CD4-positive, alpha-beta T cell treated with Interleukin-4 for 1 hour (primary cell): ENCODE data around the gene LRRC72.
"Not testable (repeated sequence)": the region's sequence is repeated elsewhere in the genome, so short reads cannot be mapped to it uniquely, and the experiment has no call there.

Experiments used
- DNase-seq, 2 donors: peaks; one replicate each; pipeline ENCODE4 v3.0.0-alpha.2; 2020 to 2022

LRRC72 gene

DNA sequence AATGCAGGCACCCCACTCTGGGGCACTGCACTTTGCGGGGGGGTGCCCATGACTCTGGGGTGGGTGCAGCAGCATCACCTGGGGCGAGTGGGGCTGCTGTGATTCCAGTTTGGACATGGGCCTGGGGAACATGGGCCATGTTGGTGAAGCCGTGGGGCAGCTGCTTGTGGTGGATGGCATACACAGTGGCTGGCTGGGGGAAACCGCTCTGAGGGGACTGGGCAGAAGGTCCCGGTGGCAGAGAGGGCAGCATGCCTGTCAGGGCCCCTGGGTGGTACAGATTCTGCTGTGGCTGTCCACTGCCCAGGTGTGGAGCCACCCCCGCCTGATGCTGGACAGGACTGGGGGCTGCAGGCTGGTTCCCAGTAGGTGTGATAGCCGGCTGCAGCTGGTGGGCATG is 57.2 kb downstream of the LRRC72 start:
- DNase-seq, result no peak

DNA sequence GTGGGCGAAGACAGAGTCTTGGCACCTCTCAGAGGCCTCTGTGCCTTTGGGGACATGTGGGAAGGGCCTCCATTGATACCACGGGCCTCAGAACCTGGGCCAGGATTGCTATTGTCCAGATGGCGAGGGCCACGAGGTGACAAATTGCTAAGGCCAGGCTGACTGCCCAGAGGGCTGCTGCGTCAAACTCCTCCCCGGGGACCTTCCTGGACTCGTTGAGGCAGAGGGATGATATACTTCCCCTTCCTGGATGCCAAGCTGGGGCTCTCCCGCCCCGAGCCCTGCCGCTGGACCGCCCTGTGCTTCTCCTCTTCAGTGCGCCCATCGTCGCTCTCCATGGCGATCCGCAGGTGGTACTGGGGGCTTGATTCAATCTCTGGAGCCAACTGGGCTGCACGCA is 58.9 kb downstream of the LRRC72 start:
- DNase-seq, result no peak

DNA sequence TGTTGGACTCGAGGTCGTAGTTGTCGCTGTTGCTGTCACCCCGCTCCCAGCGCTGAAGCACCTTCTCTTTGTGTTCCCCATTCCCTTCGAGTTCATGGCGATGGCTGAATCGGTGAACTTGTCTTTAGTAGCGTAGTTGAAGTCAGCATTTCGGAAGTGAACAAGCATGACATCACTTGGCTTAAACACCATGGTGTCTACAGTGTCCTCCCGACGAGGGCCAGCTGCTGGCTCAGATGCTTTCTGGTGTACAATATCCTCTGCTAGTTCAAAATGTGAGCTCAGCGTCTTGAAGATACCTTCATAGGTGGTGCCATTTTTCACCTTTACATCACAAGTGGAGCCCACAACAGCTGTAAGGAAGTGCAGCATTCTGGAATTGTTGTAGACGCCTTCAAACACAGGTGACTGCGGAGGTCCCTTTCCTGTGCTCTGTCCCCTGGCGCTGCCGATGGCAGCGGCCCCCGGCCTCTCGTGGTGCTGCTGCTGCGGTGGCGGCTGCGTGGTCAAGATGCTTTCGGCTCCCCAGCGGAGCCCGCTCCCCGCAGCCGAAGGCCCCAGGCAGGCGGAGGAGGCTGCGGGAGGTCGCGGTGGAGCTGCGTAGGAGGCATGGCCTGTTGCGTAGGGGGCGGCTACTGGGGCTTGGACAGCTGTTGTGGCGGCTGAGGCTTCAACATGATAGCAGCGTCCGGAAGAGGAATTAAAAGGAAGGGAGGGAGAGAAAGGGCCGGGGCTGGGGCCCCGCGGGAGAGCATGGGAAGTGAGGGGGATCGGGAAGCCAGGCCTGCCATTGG is 59.7 kb downstream of the LRRC72 start:
- DNase-seq, result no peak

DNA sequence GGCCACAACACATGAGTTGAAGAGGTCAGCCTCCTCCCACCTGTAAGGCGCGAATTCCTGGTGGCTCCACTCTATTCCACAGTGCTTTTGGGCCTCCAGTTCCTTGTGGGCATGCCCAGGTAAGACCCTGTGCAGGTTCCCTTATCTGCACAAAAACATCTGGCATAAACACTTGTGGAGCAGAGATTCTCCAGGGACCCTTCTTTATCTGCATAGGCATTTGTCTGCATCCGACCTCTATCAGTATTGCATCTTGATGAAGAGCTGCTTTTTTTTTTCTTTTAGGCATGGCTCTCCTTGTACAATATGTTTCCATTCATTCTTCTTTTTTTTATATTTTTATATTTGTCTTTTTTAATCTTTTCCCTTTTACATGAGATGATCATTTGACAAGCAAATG is 60.5 kb downstream of the LRRC72 start:
- DNase-seq, result no peak

DNA sequence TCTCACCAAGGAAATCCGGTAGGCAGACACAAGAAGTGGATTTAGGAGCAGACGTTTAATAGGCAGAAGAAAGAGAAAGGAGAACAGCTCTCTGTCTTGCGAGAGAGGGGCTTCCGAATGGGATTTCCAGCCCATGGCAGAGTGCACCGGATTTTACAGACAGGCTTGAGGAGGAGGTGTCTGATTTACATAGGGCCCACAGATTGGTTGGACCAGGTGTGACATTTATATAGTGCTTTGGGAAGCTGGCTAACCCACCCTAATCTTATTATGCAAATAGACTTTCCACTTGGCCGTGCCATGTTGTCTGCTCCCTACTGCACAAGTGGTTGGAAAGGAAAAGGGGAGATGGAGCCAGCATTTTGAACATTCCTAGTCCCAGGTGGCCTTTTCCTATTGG is 61.2 kb downstream of the LRRC72 start:
- DNase-seq, result no peak

DNA sequence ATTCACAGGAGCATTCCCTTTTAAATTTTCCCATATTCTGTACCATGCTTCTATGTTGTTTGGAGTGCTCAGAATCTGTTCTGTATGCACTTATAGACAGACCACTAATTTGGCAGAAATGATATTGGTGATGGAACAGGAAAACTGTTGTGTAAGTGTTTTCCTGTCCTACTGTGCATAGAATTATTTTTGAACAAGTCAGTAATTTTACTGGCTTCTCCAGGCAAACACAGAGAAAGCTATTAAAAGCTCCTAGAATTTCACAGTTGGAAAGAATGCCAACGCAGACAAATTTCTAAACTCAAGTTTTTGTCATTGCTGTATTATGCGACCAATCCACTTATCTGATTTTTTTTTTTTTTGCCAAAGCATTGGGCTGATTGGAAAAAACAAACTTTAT is 63.3 kb downstream of the LRRC72 start:
- no peak for DNase-seq

DNA sequence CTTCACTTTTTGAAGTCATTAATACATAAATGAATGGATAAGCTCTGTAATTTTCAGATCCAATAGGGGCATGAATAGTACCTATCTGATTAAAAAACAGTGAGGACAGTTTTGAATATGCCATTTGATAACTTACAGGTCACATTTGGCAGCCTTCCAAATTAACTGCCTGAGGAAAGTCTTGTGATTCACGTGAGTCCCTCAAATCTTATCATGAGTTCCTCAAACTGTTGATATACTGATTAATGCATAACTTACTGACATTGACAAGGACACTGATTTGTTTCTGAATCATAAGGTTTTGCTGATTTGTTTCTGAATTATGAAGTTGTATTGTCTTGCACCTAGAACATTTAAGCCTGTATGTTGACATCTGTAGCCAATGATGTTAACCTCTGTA is 63.8 kb downstream of the LRRC72 start:
- DNase-seq, result no peak

DNA sequence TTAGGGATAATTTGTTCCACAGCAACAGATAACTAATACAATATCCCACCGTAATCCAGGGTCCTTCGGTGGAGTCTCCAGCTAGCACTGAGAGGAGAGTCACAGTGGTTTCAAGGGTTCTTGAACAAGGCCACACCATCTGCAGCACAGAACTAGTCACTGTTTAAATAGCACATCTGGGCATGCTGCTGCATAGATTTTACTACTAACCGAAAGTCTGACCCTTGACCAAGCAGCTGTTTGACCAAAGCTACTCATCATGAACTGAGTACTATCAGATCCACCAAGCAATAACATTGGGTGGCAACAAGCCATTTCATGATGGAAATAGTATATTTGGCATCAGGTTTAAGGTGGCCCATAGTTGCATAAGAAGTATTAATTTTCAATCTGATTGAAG is 65.8 kb downstream of the LRRC72 start:
- DNase-seq, result no peak

DNA sequence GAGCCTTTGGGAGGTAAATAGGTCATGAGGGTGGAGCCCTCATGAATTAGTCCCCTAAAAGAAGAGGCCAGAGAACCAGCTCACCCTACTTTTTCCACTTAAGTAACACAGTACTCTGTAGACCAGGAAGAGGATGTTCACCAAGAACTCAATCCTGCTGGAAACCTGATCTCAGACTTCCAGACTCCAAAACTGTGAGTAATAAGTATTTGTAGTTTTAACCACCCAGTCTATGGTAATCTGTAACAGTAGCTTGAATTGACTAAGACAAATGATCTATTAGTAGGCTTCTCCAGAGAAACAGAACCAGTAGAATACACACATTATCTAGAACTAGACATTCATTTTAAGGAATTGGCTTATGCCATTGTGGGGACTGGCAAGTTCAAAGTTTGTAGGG is 67.4 kb downstream of the LRRC72 start:
- DNase-seq, result no peak

DNA sequence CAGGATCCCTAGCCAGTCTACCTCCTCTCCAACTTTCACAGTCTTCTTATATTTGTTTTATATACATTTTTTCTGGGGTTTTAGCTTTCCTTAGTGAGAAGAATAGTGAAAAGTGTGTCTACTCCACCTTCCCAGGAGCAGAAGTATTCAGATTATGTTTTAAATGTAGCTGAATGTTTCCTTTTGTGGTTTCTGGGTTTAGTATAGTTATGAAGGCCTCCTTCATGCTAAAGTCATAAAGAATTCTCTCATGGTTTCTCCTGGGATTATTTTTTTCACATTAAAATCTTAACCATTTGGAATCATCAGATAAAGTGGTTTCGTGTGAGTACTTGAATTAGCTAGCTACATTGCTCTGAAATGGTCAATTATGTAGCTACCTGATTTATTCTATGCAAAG is 68.1 kb downstream of the LRRC72 start:
- no peak for DNase-seq

DNA sequence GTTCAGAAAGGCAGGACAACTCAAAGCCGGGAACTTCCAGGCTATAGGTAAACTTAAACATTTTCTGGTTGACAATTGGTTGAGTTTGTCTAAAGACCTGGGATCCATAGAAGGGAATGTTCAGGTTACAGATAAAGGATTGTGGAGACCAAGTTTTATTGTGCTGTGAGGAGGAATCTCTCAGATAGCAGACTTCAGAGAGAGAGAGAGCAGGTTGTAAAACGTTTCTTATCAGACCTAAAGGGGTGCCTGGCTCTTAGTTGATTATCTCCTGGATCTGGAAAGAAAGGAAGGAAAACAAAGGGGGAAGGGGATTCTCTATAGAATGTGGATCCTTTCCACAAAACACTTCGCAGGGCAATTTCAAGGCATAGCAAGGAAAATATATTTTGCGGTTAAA is 69.0 kb downstream of the LRRC72 start:
- DNase-seq, result not testable (repeated sequence)

DNA sequence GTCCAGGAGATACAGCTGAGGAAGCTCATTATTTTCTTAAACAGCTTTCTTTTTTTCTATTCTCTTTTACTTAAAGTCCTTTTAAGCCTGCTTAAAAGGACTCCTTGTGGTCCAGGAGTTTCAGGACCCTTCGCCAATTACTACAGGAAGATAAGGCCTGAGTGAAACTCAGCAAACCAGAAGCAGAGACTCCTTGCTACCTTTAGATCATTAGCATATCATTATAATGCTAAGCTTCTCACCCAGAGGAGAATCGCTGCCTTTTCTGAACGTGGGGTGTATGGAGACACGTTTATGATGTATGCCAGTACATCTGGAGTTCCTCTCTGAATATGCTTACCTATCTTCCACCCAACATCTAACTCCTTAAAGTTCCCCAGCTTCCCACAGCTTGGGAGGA is 71.4 kb downstream of the LRRC72 start:
- DNase-seq, result no peak

DNA sequence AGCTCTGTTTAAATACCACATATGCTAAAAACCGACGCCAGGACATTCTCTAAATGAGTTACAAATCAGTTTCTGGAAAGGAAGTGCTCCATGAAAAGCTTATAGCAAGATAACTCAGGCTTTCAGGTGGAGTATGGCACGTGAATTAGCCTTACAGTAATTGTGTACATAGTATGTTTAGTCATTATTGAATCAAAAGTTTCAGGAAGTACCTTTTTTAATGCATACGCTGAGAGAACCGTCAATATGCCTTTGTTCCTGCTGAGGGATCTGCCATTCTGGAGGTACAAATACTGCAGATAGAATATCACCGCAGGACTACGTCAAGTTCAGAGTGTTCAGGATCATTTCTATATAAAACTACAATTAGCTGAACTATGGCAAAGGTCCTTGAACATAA is 73.2 kb downstream of the LRRC72 start:
- DNase-seq, result no peak

DNA sequence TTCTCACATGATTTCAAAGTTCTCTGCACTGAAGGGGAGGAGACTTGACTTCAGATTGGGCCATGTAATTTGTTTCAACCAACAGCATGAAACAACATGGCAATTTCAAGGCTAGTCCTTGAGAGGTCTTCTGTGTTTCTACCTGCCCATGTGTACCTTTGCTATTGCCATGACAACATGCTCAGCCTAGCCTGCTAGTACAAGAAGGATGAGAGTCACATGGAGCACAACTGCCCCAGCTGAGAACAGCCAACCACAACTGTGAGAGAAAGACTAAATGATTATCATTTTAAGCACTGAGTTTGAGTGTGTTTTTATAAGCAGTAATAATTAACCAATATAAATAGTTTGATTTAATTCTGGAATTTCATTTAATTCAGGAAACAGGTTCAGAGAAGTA is 77.0 kb downstream of the LRRC72 start:
- no peak for DNase-seq

DNA sequence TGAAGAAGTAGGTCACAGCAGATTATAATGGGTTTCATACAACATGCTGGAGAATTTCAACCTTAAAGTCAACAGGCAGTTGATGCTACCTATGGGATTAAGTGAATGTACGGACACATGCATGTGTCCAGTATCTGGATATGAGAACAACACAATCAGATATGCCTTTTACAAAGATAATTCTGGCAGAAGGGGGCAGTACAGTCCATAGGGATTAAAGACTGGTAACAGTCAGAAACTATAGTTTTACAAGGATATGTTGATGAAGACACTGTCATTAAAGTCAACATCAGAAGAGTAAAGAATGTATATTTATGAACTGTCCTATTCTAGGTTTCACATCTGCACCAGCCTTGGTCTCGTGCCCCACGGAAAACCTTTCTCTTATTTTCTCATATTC is 77.4 kb downstream of the LRRC72 start:
- DNase-seq, result no peak

DNA sequence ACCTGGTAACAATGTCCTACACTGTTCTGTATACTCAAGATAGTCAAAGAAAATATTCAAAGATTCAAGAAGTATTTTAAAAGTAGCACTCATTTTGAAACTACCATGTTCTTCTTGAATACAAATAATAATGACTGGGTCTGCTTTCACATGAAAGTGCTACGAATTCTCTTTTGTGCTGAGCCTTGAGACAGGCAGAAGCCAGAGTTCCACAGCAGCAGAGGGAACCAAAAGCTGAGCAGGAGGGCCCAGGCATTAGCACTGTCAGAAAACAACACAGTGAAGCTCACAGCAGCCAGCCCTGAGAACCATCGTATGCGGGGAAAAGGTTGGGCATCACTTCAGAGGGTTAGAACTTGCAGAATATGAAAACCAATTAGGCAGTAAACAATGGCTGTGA is 80.1 kb downstream of the LRRC72 start:
- DNase-seq, result no peak

DNA sequence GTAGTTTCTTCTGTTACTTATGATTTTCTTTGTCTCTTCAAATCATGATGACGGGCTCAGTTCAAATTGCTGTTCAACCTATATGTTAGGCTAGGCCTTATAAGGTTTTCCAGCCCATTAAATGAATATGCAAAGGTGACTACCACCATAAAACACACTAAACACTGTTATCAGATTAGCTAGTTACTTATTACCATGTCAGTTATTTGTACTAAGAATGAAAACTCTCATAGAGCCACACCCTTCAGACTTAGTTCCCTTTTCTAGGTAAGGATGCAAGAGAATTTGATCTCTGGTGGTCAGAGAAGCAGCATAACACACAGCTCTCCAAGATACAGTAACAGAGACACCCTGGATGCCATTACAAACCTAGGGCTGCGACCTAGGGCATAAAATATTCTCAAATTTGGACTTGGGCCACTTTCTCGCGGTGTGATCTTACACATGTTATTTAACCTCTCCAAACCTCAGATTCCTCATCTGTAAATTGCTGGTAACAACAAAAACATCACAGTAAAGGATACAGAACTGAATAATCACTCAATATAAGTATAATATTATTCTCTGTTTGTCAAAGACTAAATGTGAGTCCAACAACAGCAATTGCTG is 83.3 kb downstream of the LRRC72 start:
- DNase-seq, result no peak

DNA sequence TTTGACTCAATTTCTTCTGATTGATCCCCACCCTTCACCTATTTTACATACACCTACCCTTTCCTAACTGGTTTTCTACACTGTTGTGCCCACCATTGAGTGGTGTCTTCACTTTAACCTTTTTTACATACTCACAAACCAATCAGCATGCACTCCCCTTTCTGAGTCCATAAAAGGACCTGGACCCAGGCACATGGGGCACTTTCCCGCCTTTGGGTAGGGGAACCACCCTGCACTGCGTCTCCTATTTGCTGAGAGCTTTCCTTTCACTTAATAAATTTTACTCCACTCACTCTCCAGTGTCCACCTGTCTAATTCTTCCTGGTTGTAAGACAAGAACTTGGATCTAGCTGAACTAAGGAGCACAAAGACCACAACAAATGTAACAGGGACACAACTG is 85.1 kb downstream of the LRRC72 start:
- DNase-seq, result no peak

DNA sequence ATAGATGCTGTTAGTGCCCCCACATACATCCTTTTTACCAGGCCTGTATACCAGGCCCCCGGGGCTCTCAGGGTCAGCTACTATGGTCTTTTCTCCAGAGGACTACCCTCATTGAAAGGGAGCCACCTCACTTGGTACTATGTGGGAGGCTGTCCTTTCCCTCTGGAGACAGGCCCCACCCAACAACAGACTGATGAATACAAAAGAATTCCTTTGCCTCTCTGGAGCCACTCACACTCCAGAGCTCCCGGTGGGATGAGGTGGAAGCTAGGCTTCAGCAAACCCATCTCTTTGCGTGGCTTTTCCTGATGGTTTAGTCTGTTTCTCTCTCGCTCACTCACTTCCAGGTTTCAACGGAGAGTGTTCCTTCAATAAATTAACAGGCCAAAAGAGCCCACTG is 88.6 kb downstream of the LRRC72 start:
- DNase-seq, result no peak

DNA sequence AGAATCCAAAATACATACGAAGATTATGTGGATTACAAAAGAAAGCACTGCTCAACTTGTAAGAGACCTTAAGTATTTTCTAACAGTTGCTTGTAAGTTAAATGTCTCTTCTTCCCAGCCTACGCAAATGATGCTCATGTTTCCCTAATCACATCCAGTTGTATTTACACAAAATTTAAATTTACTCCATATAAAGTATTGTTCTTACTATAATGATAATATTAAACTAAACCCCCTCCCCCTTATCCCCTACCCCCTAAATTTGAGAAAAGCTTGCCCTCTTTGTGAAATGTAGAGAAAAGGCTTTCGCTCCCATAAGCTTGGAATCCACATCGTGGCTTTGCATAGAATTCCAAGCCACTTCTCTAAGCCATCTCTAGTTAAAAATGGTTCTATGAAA is 89.5 kb downstream of the LRRC72 start:
- DNase-seq, result no peak

DNA sequence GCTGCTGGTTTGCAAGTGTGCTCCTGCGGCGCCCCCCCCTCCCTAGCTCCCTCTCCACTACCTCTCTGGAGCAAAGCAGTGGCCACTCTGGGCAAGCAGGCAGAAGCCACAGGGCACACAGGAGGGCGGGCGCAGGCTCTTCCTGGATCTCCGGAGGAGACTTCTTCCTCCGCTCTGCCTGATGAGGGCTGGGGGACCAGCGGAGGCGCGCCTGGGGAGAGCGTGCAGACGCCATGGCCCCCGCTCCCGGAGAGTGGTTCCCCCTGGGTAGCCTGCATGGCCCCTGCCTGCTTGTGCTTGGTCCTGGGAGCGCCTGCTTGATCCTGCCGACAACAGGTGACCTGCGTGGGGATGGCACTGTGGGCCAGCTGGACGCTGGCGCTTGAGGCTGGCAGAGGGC is 89.9 kb downstream of the LRRC72 start:
- no peak for DNase-seq

DNA sequence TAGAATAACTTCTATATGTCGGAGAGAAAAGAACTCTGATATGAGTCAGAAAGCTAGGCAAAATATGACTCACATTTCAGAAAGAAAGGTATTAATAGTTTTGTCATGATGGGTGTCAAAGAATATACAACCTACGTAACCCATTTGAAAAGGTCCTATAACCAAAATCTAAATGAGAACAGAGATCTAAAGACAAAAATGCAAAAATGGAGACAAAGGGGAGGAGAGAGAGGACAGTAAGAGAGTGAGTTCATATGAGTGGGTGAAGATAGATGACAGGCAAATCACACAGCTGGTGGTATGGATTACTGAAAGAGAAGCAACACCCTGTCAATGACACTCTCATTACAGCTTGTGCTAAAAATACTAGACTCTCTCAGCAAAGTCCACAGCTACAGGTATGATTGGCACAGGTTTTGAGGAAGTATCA is 93.4 kb downstream of the LRRC72 start:
- DNase-seq, result no peak

DNA sequence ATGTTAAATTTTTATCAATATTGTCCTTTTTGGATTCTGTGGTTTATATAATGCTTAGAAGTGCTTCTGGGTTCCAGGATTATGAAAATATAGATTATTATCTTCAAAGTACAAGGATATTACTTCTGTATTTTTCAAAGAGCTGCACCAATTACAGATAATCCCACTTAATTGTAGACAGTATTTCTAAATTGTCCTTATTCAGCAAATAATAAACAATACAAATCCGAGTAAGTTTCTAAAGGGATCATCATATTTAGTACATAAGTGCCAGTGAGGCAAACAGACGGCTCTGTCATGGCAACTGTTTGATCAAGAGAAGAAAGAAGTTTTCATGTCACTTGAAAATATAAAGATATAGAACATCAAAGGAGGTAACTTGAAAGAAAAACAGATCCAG is 99.8 kb downstream of the LRRC72 start:
- no peak for DNase-seq

DNA sequence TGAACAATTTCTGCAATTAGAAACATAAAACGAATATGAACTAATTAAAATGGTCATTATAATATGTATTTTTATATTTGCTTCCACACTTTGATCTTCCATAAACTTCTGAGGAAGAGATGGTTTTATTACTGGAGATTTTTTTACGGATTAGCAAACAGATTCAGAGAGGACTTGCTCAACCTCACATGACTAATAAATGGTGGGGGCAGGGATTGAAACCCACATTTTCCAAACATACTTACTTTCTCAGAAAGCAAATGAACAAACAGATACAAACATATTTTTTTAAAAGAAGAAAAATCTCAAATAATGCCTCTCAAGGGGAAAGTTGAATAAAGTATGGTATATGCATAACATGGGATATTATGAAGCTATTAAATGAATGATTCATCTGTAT is 100.6 kb downstream of the LRRC72 start:
- DNase-seq, result no peak

DNA sequence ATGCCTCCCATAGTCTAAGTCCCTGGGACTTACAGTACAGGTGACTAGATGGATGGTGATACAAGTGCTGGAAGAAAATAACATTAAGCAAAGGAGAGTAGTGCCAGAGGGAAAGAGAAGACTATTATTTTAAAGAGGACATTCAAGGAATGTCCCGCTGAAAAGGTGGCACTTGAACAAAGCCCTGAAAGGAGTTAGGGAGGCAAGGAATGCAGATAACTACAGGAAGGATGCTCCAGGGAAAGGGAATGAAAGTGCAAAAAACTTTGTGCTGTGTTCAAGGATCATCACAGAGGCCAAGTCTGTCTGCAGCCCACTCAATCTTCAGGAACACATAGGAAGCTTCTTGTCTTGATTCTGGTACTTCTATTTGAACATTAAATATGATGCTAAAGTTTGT is 104.0 kb downstream of the LRRC72 start:
- no peak for DNase-seq
